GM12872 (cell line): ENCODE results near the gene TCIRG1.

Experiments
- CTCF ChIP-seq: IDR thresholded peaks from 3 replicates; pipeline ENCODE4 v1.5.1; 2011; ENCODE audit warnings: low read depth, mild to moderate bottlenecking, low read length, moderate library complexity; ENCODE audit not compliant: insufficient read depth

The TCIRG1 gene

GRCh38 chr11:68066742-68067141 is 27.9 kb downstream of the TCIRG1 start:
- no peak for TF ChIP-seq CTCF

GRCh38 chr11:68067991-68068390 is 29.2 kb downstream of the TCIRG1 start:
- no peak for TF ChIP-seq CTCF

DNA sequence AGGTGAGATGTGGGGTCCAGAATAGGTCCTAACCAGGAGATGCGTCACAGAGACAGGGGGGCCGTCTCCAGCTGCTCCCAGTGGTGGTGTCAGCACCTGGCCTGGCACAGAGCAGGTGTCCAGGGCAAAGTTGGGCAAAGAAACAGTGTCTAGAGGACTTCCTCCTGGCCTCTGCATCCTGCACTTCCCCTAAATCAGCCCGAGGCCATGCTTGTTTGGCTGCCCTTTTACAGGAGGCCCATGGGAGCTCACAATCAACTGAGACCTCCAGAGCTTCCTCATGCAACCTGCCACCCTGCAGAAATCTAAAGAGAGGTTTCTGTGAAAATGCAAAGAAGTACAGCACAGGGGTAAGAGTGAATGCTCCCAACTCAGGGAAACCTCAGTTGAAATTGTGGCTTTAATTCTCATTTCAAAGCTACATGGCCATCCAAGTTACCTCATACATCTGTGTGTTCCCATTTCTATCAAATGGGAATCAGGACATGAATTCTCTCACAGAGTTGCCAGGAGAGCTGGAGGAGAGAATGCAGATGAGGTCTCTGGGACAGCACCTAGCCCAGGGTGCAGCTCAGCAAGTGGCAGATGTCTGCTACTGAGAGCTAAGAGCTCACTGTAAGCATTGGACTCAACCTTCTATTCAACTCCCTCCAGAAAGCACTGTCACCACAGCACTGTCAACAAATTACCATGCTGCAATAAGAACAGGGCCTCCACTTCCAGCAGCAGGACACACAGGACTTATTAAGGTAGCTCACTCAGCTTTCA is 32.6 kb downstream of the TCIRG1 start:
- TF ChIP-seq CTCF, result no peak

DNA sequence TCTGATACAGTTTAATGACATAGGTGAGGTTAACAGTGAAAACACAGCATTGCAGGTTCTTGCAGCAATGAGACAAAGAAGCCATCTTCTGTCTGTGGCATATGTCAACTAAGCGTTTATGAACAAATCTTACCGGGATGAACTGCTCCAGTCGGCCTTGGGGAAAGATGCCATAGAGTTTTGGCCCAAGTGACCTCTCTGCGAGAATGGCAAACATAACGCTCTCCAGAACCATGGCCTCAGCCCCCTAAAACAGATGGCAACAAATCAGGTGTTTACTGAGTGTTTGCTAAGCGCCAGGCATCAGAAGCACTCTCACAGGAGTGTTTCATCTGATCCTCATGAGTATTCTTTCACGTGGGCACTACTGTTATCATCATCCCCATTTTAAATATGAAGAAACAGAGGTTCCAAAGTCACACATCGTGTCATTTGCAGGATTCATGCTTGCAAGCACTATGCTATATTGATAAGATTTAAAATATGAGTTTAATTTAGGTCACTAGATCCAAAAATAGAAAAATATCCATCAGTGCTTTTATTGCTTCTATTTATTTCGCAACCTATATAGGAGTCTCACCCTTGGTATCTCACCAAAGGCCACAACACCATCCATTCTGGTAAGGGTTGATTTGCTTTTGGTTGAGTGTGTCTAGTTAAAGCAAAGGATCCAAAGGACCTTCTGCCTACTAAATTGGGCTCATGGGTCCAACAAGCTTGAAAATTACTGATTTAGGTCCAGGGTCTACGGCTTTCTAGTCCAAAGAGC is 35.9 kb downstream of the TCIRG1 start:
- TF ChIP-seq CTCF, result no peak

DNA sequence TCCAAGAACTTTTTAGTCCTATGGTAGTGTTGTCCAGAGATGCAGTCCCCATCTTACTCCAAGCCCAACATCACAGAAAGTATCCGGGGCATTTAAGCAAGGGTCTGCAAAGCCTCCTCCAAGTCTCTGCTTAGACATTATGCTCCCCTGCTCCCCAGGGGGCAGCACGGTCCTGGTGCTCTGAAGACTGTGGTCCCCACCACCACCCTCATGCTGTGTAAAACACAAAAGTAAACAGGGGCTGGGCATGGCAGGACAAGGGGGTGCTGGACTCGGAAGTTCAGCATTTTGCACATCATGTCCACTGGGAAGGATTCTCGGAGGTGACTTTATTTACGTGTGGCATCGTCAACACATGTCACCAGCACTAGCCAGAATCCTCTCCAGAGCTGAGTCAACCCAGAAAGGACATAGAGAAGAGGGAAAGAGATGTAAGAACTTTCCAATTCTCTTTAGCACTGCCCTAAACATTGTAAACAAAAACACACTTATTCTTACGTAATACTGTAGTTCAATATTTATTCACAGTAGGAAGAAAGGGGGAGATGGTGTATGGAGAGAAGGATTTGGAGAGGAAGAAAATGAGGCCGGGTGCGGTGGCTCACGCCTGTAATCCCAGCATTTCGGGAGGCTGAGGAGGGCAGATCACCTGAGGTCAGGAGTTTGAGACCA is 37.7 kb downstream of the TCIRG1 start:
- TF ChIP-seq CTCF, result peak; percentile 37; the same call in 2 of the 3 replicates

- no peak for TF ChIP-seq CTCF
Observed at GRCh38 chr11:68077617-68078582, 39.1 kb downstream of the TCIRG1 start.
